ENCODE results near the gene ANKRD66. TPM values are rescaled to one million over a fixed set of nuclear protein-coding genes. Genes with fewer than 3 reads are reported as not detected.

Gene ANKRD66
- polyA plus RNA-seq, 2 of the 4 experiments (the other 2 are of a cell fraction): not detected

- Histone ChIP-seq H3K4me3 (no peak overlapping the region), H3K27ac (no peak overlapping the region), H3K4me2 (no peak overlapping the region), H3K9me3 (no peaks in the 10 kb centered on the region), H3K4me1 (no peaks in the 10 kb centered on the region)
- POLR2A ChIA-PET: no interaction called here
- TF ChIP-seq MAZ (IDR thresholded peaks at IDR 0.05; ENCODE audit: borderline replicate concordance, low read depth, low read length): no peak
- TF ChIP-seq FOSL2 (IDR thresholded peaks at IDR 0.05): no peak
- TF ChIP-seq FOSL2 (CRISPR knock-in tag; IDR thresholded peaks at IDR 0.05): no peak
- no peak for TF ChIP-seq KDM5A (IDR thresholded peaks at IDR 0.05)
- TF ChIP-seq JUN (IDR thresholded peaks at IDR 0.05): no peak
- FAIRE-seq: no peak
- CTCF ChIA-PET: no interaction called here
- no peak for DNase-seq (ENCODE audit: low read depth in 1 of 2, low spot score in 1 of 2)
- ATAC-seq: no peak
Measured at GRCh38 chr6:46790355-46790874, 43.7 kb downstream of the ANKRD66 start.

GRCh38 chr6:46792635-46793034 lies 45.9 kb downstream of the ANKRD66 start:
- Histone ChIP-seq H3K4me3 (no peak overlapping the region), H3K9me3 (no peaks in the 10 kb centered on the region), H3K4me1 (no peaks in the 10 kb centered on the region), H3K4me2 (no peak overlapping the region), H3K27ac (no peak overlapping the region)
- TF ChIP-seq MAZ (IDR thresholded peaks at IDR 0.05; ENCODE audit: borderline replicate concordance, low read depth, low read length) (no peak), BHLHE40 (IDR thresholded peaks at IDR 0.05; ENCODE audit: low read depth, low read length) (no peak), HDAC2 (IDR thresholded peaks at IDR 0.05) (no peak), HES2 (IDR thresholded peaks at IDR 0.05) (no peak), TFCP2L1 (CRISPR knock-in tag; IDR thresholded peaks at IDR 0.05) (no peak), ZC3H11A (IDR thresholded peaks at IDR 0.05) (no peak), RNF2 (IDR thresholded peaks at IDR 0.05; ENCODE audit: borderline replicate concordance, low read depth) (no peak), RCOR1 (IDR thresholded peaks at IDR 0.05; ENCODE audit: low read depth, low read length) (no peak), RAD21 (conservative IDR thresholded peaks at IDR 0.05 in 1 of 2, IDR thresholded peaks at IDR 0.05 in 1 of 2) (no peak), BCL3 (IDR thresholded peaks at IDR 0.05) (no peak), CBX8 (IDR thresholded peaks at IDR 0.05) (no peak), NFE2L2 (conservative IDR thresholded peaks at IDR 0.05; ENCODE audit: low read length) (no peak), EHF (CRISPR knock-in tag; IDR thresholded peaks at IDR 0.05) (no peak), HOXB13 (CRISPR knock-in tag; IDR thresholded peaks at IDR 0.05; ENCODE audit: low read depth) (no peak)
- DNase-seq (ENCODE audit: low read depth in 1 of 2, low spot score in 1 of 2) (no peak), FAIRE-seq (no peak), ATAC-seq (no peak)
- WGBS (ENCODE audit: missing lambda C conversion rate): 36% methylated on average over 1 of the region's 1 CpG
- POLR2A ChIA-PET: no interaction called here
- CTCF ChIA-PET: no interaction called here

- TF ChIP-seq SMC3 (IDR thresholded peaks at IDR 0.05): no peak
- no peak for TF ChIP-seq E2F6 (IDR thresholded peaks at IDR 0.05; ENCODE audit: borderline replicate concordance, low read depth)
- no peak for TF ChIP-seq CHD4 (IDR thresholded peaks at IDR 0.05; ENCODE audit: borderline replicate concordance)
- no peak for TF ChIP-seq RCOR1 (IDR thresholded peaks at IDR 0.05; ENCODE audit: low read depth, low read length)
- TF ChIP-seq EHMT2 (IDR thresholded peaks at IDR 0.05; ENCODE audit: low read depth): no peak
- no peak for TF ChIP-seq JUN (IDR thresholded peaks at IDR 0.05)
- no peak for TF ChIP-seq KDM5A (IDR thresholded peaks at IDR 0.05)
- TF ChIP-seq RAD21 (conservative IDR thresholded peaks at IDR 0.05 in 1 of 2, IDR thresholded peaks at IDR 0.05 in 1 of 2): no peak
- no peak for TF ChIP-seq TP53 (CRISPR knock-in tag; IDR thresholded peaks at IDR 0.05)
- TF ChIP-seq CBX2 (IDR thresholded peaks at IDR 0.05; ENCODE audit: borderline replicate concordance, low read depth): no peak
- TF ChIP-seq BHLHE40 (IDR thresholded peaks at IDR 0.05; ENCODE audit: low read depth, low read length): no peak
- no peak for TF ChIP-seq HOXB5 (CRISPR knock-in tag; IDR thresholded peaks at IDR 0.05)
- Histone ChIP-seq H3K4me1 (no peaks in the 10 kb centered on the region), H3K4me3 (no peak within 1 kb of the TSS), H3K9me3 (no peaks in the 10 kb centered on the region), H3K4me2 (no peak within 1 kb of the TSS), H3K27ac (no peak within 1 kb of the TSS)
- POLR2A ChIA-PET: no interaction called here
- DNase-seq (ENCODE audit: low read depth in 1 of 2, low spot score in 1 of 2) (no peak), ATAC-seq (no peak), FAIRE-seq (no peak)
- CTCF ChIA-PET: no interaction called here
- 53% methylated on average over 8 of the region's 8 CpGs for WGBS (ENCODE audit: missing lambda C conversion rate)
Measured at GRCh38 chr6:46793138-46793537, 46.4 kb downstream of the ANKRD66 start, which contains the start of gene MEP1A. MEP1A (plus strand) TSS chr6:46793389; CDS start chr6:46793399, 10 bp downstream.
